CD4-positive, alpha-beta T cell (primary cell): ENCODE data around the gene SERBP1. TPM values are rescaled to one million over a fixed set of nuclear protein-coding genes. Genes with fewer than 3 reads are reported as not detected.

Experiments used
- ATAC-seq: fragments of 200-7000 bp; cut with Tn5 transposase; one replicate; pipeline ENCODE4 v1.10.0; 2022; ENCODE audit warnings: mild to moderate bottlenecking; ENCODE audit not compliant: poor library complexity
- CTCF ChIA-PET: fragments of 350-600 bp; sonication (Branson Sonifier 250); formaldehyde crosslinking; loops from one replicate; lab custom pipeline; 2021; ENCODE audit warnings: antibody characterized with exemption, inconsistent platforms; lab: Charles Lee
- POLR2A ChIA-PET: fragments of 350-600 bp; sonication (Branson Sonifier 250); formaldehyde crosslinking; loops from one replicate; lab custom pipeline; 2021; ENCODE audit warnings: antibody characterized with exemption, inconsistent platforms; lab: Charles Lee
- DNase-seq, 14 experiments: peaks; one replicate each; pipeline ENCODE4 v3.0.0-alpha.2; 2013 to 2020; ENCODE audit warnings: mixed read lengths in 2 of 14
- H3K27ac ChIP-seq, 2 donors: one replicate each; pipeline versions ENCODE4 v1.5.1 to v1.7.0; 2013; ENCODE audit warnings: low read length in 2 of 2, low read depth in 1 of 2, mild to moderate bottlenecking in 1 of 2
- H3K27me3 ChIP-seq, 2 experiments: 1 replicate in 1 of 2; 2 replicates in 1 of 2; pipeline versions ENCODE4 v1.6.1 to v1.7.0; 2013; ENCODE audit warnings: low read length in 2 of 2, control low read depth in 1 of 2, mild to moderate bottlenecking in 1 of 2, moderate library complexity in 1 of 2; ENCODE audit not compliant: insufficient read depth in 2 of 2, control insufficient read depth in 1 of 2
- H3K36me3 ChIP-seq: one replicate; pipeline ENCODE4 v1.6.1; 2013; ENCODE audit warnings: low read length, control low read depth; ENCODE audit not compliant: insufficient read depth
- H3K4me1 ChIP-seq: one replicate; pipeline ENCODE4 v1.6.1; 2013; ENCODE audit warnings: low read length, control low read depth; ENCODE audit not compliant: insufficient read depth
- H3K4me3 ChIP-seq: one replicate; pipeline ENCODE4 v1.5.1; 2013; ENCODE audit warnings: mild to moderate bottlenecking, low read length, moderate library complexity
- H3K9me3 ChIP-seq, 2 experiments: 1 replicate in 1 of 2; 2 replicates in 1 of 2; pipeline versions ENCODE4 v1.6.1 to v1.7.0; 2013; ENCODE audit warnings: low read length in 2 of 2, mild to moderate bottlenecking in 2 of 2, control low read depth in 1 of 2, moderate library complexity in 1 of 2; ENCODE audit not compliant: control insufficient read depth in 1 of 2, insufficient read depth in 1 of 2
- H3K27ac Mint-ChIP-seq: one replicate; pipeline ENCODE4 v1.8.0; 2020; ENCODE audit warnings: mixed read lengths
- H3K27me3 Mint-ChIP-seq: one replicate; pipeline ENCODE4 v1.8.0; 2021; ENCODE audit warnings: mixed read lengths
- H3K36me3 Mint-ChIP-seq: one replicate; pipeline ENCODE4 v1.8.0; 2021; ENCODE audit warnings: low read depth, mixed read lengths
- H3K4me1 Mint-ChIP-seq: one replicate; pipeline ENCODE4 v1.8.0; 2021; ENCODE audit warnings: low read depth, mixed read lengths
- H3K4me3 Mint-ChIP-seq: one replicate; pipeline ENCODE4 v1.8.0; 2020; ENCODE audit warnings: mild to moderate bottlenecking, mixed read lengths
- H3K9me3 Mint-ChIP-seq: one replicate; pipeline ENCODE4 v1.8.0; 2020; ENCODE audit warnings: mixed read lengths
- intact Hi-C, 2 experiments: fragments of 100-400 bp; cut with DNase I in 1 of 2; cut with micrococcal nuclease in 1 of 2; formaldehyde crosslinking; loops; one replicate each; pipeline versions ENCODE4 v1.15.1 to v1.9.0; 2023 to 2025; cut with DNase I, micrococcal nuclease
- polyA plus RNA-seq, 2 donors: library from polyadenylated mRNA; unstranded; fragments of 120-200 nt; gene quantifications; one replicate each; pipeline ENCODE4 v1.2.1, GENCODE V29; 2013
- total RNA-seq, 174 experiments: library from RNA in 2 of 174; stranded (reverse) in 2 of 174; gene quantifications; one replicate each; pipeline ENCODE4 v1.2.3 and lab custom pipeline; 2021 to 2026
- TF ChIP-seq, protein P1 (sequence below): fragments of 200-600 bp; IDR thresholded peaks from one replicate; pipeline ENCODE4 v1.8.0; 2022; ENCODE audit warnings: antibody characterized with exemption, mild to moderate bottlenecking

Gene SERBP1
- total RNA-seq, result 100 to 1,000 TPM; 128 to 135 TPM
- polyA plus RNA-seq (2013, experiment 1 of 2), result 189 TPM
- polyA plus RNA-seq (2013, experiment 2 of 2), result 210 TPM
- 231 to 1,897 (median 386) reads per million in 172 experiments for total RNA-seq (lab: John Stamatoyannopoulos, UW)

DNA sequence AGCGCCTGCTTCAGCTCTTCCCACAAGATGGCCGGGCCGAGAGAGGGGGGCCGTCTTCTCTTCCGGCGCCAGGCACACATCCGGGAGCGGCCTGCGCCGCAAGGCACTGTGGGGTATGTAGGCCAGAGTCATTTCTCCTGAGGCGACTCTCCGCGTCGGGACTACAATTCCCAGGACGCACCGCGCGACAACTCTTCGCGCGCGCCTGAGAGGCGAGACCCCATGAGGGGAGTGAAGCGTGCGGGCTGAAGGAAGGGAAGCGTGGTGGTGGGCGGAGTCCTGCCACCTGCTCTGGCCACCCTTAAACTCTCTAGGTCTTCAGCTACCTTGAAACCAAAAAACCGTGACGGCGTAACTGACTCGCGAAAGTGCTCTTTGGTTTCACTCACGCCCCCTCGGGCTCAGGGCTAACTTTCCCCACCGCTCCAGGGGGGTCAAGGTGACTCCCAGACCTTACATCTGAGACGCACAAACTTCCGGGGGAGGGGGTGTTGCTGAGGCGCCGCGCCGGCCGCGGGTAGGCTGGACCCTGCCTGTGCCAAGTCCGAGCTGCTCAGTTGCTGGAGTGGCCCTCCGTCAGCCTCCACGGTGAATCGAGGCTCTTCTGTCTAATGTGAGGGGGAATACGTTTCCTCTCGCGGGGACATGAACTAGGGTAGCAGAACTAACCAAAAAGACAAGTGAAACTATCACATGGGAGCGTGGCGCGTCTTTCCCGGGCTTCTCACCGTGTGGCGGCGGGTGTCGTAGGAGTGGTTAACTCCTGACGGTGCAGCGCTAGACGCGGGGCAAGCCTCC lies at the start of gene SERBP1:
Gene SERBP1 (minus strand): TSS at position 45 of the 798 bp plus-strand sequence. CDS start 102 bp downstream, outside the sequence.
- Histone ChIP-seq H3K4me1 (peaks cover 11% of the 10 kb centered on the region), H3K27ac (peak within 1 kb of the TSS; percentile 97 to 98), H3K27me3 (no peaks in the 10 kb centered on the region), H3K9me3 (no peaks in the 10 kb centered on the region), H3K36me3 (peaks cover 11% of the 10 kb centered on the region), H3K4me3 (peak within 1 kb of the TSS; percentile 97)
- peak within 1 kb of the TSS; percentile 97 for H3K4me3 Mint-ChIP-seq
- H3K27ac Mint-ChIP-seq, result peak within 1 kb of the TSS; percentile 94
- no peaks in the 10 kb centered on the region for H3K9me3 Mint-ChIP-seq
- peaks cover 52% of the 10 kb centered on the region for H3K36me3 Mint-ChIP-seq
- peaks cover 59% of the 10 kb centered on the region for H3K4me1 Mint-ChIP-seq
- TF ChIP-seq, protein P1, sequence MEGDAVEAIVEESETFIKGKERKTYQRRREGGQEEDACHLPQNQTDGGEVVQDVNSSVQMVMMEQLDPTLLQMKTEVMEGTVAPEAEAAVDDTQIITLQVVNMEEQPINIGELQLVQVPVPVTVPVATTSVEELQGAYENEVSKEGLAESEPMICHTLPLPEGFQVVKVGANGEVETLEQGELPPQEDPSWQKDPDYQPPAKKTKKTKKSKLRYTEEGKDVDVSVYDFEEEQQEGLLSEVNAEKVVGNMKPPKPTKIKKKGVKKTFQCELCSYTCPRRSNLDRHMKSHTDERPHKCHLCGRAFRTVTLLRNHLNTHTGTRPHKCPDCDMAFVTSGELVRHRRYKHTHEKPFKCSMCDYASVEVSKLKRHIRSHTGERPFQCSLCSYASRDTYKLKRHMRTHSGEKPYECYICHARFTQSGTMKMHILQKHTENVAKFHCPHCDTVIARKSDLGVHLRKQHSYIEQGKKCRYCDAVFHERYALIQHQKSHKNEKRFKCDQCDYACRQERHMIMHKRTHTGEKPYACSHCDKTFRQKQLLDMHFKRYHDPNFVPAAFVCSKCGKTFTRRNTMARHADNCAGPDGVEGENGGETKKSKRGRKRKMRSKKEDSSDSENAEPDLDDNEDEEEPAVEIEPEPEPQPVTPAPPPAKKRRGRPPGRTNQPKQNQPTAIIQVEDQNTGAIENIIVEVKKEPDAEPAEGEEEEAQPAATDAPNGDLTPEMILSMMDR, result no peak
- ATAC-seq, result peak; percentile 86
- intact Hi-C loops, result loop anchor here (2.0 to 10.0 kb wide), 6 partner anchors 254 to 503 kb away; partner anchors contain the start of gene GADD45A (in 2 of the 2)
- CTCF ChIA-PET, result interaction anchor here (1.3 to 2.0 kb wide), 2 partner anchors 70 to 335 kb away, joined by 3 to 5 read pairs; no protein-coding TSS in a partner anchor
- H3K27me3 Mint-ChIP-seq, result no peaks in the 10 kb centered on the region
- peak; percentile 89 to 99 (median 94) for DNase-seq
- POLR2A ChIA-PET, result interaction anchor here (0.6 to 3.7 kb wide), 11 partner anchors 11 to 506 kb away, joined by 3 to 26 read pairs (median 5); partner anchors contain the start of genes DNAI4, GADD45A, MIER1 and SLC35D1

DNA sequence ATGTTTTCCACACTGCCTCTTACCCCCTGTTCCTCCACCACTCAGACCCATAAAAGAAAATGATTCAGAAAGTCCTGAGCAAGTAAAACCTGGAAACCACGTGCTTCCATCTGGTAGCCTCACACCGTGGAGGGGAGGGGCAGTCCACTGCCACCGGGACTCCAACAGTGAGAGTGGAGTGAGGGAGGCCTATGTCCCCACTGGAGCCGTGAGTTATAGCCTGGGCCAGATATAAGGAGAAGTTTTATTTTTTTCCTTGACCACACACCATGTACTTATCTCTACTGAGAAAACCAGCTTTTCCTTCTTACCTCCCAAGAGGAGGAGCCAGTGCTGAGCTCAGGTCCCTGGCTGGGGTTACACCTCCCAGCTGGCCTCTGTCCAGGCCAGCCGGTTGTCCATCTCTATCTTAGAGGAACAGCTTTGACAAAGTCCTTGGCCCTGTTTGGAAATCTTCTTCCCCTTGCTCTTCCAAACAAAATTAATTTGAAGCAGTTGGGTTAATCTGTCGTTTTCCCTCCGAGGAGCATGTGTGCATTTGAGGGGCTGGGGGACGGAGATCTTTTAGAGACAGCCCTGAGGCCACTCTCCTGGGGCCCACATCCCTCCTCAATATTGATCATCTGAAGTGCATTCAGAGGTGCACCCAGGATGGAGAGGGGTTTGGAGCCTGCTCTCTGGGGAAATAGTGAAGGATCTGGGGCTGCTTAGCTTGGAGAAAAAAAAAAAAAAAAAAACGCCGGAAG lies 49.1 kb upstream of the SERBP1 start:
- H3K36me3 ChIP-seq, result no peaks in the 10 kb centered on the region
- CTCF ChIA-PET, result interaction anchor here (0.5 kb wide), 1 partner anchor 17 kb away, joined by 3 read pairs; no protein-coding TSS in a partner anchor
- no peaks in the 10 kb centered on the region for H3K4me1 Mint-ChIP-seq
- POLR2A ChIA-PET, result no interaction called here
- H3K4me1 ChIP-seq, result no peaks in the 10 kb centered on the region
- H3K27me3 ChIP-seq, result no peaks in the 10 kb centered on the region
- DNase-seq (no peak), ATAC-seq (no peak)
- no peaks in the 10 kb centered on the region for H3K36me3 Mint-ChIP-seq
- H3K27me3 Mint-ChIP-seq, result no peaks in the 10 kb centered on the region
- H3K4me3 Mint-ChIP-seq, result no peak overlapping the region
- no peaks in the 10 kb centered on the region for H3K9me3 ChIP-seq
- TF ChIP-seq, protein P1, result no peak
- no peak overlapping the region for H3K27ac ChIP-seq
- intact Hi-C loops, result no loop called here
- no peak overlapping the region for H3K27ac Mint-ChIP-seq
- H3K9me3 Mint-ChIP-seq, result no peaks in the 10 kb centered on the region
- no peak overlapping the region for H3K4me3 ChIP-seq

DNA sequence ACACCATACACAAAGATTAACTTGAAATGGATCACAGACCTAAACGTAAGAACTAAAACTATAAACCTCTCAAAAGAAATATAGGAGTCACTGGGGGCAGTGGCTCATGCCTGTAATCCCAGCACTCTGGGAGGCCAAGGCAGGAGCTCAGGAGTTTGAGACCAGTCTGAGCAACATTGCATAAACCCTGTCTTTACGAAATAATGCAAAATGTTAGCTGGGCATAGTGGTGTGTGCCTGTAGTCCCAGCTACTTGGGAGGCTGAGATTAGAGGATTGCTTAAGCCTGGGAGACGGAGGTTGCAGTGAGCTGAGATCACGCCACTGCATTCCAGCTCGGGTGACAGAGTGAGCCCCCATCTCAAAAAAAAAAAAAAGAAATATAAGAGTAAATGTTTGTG lies 46.7 kb upstream of the SERBP1 start:
- Histone ChIP-seq H3K9me3 (no peaks in the 10 kb centered on the region), H3K4me3 (no peak overlapping the region), H3K36me3 (no peaks in the 10 kb centered on the region), H3K27ac (no peak overlapping the region), H3K27me3 (no peaks in the 10 kb centered on the region), H3K4me1 (no peaks in the 10 kb centered on the region)
- intact Hi-C loops, result no loop called here
- ChIA-PET POLR2A (no interaction called here), CTCF (interaction anchor here (0.8 kb wide), 1 partner anchor 12 kb away, joined by 3 read pairs; no protein-coding TSS in a partner anchor)
- H3K4me3 Mint-ChIP-seq, result no peak overlapping the region
- no peaks in the 10 kb centered on the region for H3K4me1 Mint-ChIP-seq
- no peaks in the 10 kb centered on the region for H3K36me3 Mint-ChIP-seq
- H3K27me3 Mint-ChIP-seq, result no peaks in the 10 kb centered on the region
- TF ChIP-seq, protein P1, result no peak
- H3K27ac Mint-ChIP-seq, result no peak overlapping the region
- no peaks in the 10 kb centered on the region for H3K9me3 Mint-ChIP-seq
- no peak for ATAC-seq
- no peak for DNase-seq
